HepG2 (cell line): ENCODE results near the gene SAPCD2. TPM values are rescaled to one million over a fixed set of nuclear protein-coding genes. Genes with fewer than 3 reads are reported as not detected.

Source experiments
- ATAD3A ChIP-seq: sonication (generic); formaldehyde crosslinking; IDR thresholded peaks from 2 replicates; pipeline ENCODE4 v1.4.0; 2020; ENCODE audit warnings: missing genetic modification reagents
- DNMT1 ChIP-seq: sonication (generic); formaldehyde crosslinking; IDR thresholded peaks from 2 replicates; pipeline ENCODE4 v1.5.1; 2020; ENCODE audit warnings: mild to moderate bottlenecking, missing genetic modification reagents
- HOXA3 ChIP-seq: sonication (generic); formaldehyde crosslinking; IDR thresholded peaks from 2 replicates; pipeline ENCODE4 v1.5.0; 2020; ENCODE audit warnings: missing genetic modification reagents
- HOXA5 ChIP-seq: sonication (generic); formaldehyde crosslinking; IDR thresholded peaks from 2 replicates; pipeline ENCODE4 v1.4.0; 2020; ENCODE audit warnings: missing genetic modification reagents
- KLF12 ChIP-seq: sonication (generic); formaldehyde crosslinking; IDR thresholded peaks from 2 replicates; pipeline ENCODE4 v1.4.0; 2020; ENCODE audit warnings: missing genetic modification reagents, borderline replicate concordance
- MXD1 ChIP-seq: sonication (generic); formaldehyde crosslinking; IDR thresholded peaks from 2 replicates; pipeline ENCODE4 v1.4.0; 2020; ENCODE audit warnings: mild to moderate bottlenecking, missing genetic modification reagents
- NR3C1 ChIP-seq: sonication (generic); formaldehyde crosslinking; IDR thresholded peaks from 2 replicates; pipeline ENCODE4 v1.4.0; 2020; ENCODE audit warnings: missing genetic modification reagents
- POLR2G ChIP-seq: fragments of 200-400 bp; formaldehyde crosslinking; IDR thresholded peaks from 2 replicates; pipeline ENCODE4 v1.6.1; 2018; ENCODE audit warnings: mild to moderate bottlenecking, low read depth, low read length, moderate library complexity
- RXRA ChIP-seq: sonication (generic); formaldehyde crosslinking; IDR thresholded peaks from 2 replicates; pipeline ENCODE4 v1.5.1; 2020; ENCODE audit warnings: missing genetic modification reagents
- RXRB ChIP-seq: IDR thresholded peaks from 2 replicates; pipeline ENCODE4 v1.6.1; 2016; ENCODE audit warnings: borderline replicate concordance, missing genetic modification reagents, missing compliant biosample characterization
- TAF1 ChIP-seq: sonication (generic); formaldehyde crosslinking; IDR thresholded peaks from 2 replicates; pipeline ENCODE4 v1.4.0; 2020; ENCODE audit warnings: missing genetic modification reagents
- ZBTB7B ChIP-seq: sonication (generic); formaldehyde crosslinking; IDR thresholded peaks from 2 replicates; pipeline ENCODE4 v1.4.0; 2020; ENCODE audit warnings: missing genetic modification reagents
- ZNF160 ChIP-seq: sonication (generic); formaldehyde crosslinking; IDR thresholded peaks from 2 replicates; pipeline ENCODE4 v1.8.0; 2022; ENCODE audit warnings: mild to moderate bottlenecking, inconsistent platforms, missing genetic modification reagents
- ZNF354B ChIP-seq: sonication (generic); formaldehyde crosslinking; IDR thresholded peaks from 2 replicates; pipeline ENCODE4 v1.8.0; 2022; ENCODE audit warnings: mild to moderate bottlenecking, missing genetic modification reagents
- ZNF451 ChIP-seq: sonication (generic); formaldehyde crosslinking; IDR thresholded peaks from 2 replicates; pipeline ENCODE4 v1.5.0; 2020; ENCODE audit warnings: mild to moderate bottlenecking, missing genetic modification reagents
- ZNF484 ChIP-seq: sonication (generic); formaldehyde crosslinking; IDR thresholded peaks from 2 replicates; pipeline ENCODE4 v1.5.1; 2020; ENCODE audit warnings: mild to moderate bottlenecking, low read depth, missing genetic modification reagents, borderline replicate concordance
- ZSCAN9 ChIP-seq: IDR thresholded peaks from 2 replicates; pipeline ENCODE4 v1.6.1; 2016; ENCODE audit warnings: borderline replicate concordance
- polyA plus RNA-seq, 8 experiments: library from polyadenylated mRNA; depleted of rRNA in 3 of 8; stranded (reverse) in 7 of 8; unstranded in 1 of 8; fragments of >200 nt; fragmentation: Illumina TruSeq in 4 of 8; extraction: Trizol in 4 of 8; gene quantifications; 2 replicates each; pipeline versions ENCODE4 v1.2.1 to v1.2.3, GENCODE V29; 2011 to 2016; ENCODE audit warnings: low read depth in 4 of 8, missing spikeins in 1 of 8, mixed read lengths in 1 of 8; ENCODE audit not compliant: insufficient read depth in 1 of 8
- total RNA-seq, 5 experiments: library from RNA; depleted of rRNA; stranded (reverse); fragments of >200 nt; fragmentation: Illumina TruSeq; extraction: Trizol; gene quantifications; 2 replicates each; pipeline ENCODE4 v1.2.3, GENCODE V29; 2016; ENCODE audit warnings: low read depth in 1 of 5
- TF ChIP-seq, protein P1 (sequence below): sonication (generic); formaldehyde crosslinking; IDR thresholded peaks from 2 replicates; pipeline ENCODE4 v1.5.0; 2020; ENCODE audit warnings: missing genetic modification reagents, mild to moderate bottlenecking, borderline replicate concordance
- TF ChIP-seq, protein P2 (sequence below): sonication (generic); formaldehyde crosslinking; IDR thresholded peaks from 2 replicates; pipeline ENCODE4 v1.4.0; 2020; ENCODE audit warnings: mild to moderate bottlenecking, missing genetic modification reagents
- TF ChIP-seq, protein P3 (sequence below): IDR thresholded peaks from 2 replicates; pipeline ENCODE4 v1.6.1; 2018; ENCODE audit warnings: missing genetic modification reagents
- TF ChIP-seq, protein P4 (sequence below): sonication (generic); formaldehyde crosslinking; conservative IDR thresholded peaks from 2 replicates; pipeline ENCODE4 v1.8.1; 2023; ENCODE audit warnings: missing genetic modification reagents
- TF ChIP-seq, protein P5 (sequence below): sonication (generic); formaldehyde crosslinking; IDR thresholded peaks from 2 replicates; pipeline ENCODE4 v1.8.1; 2023; ENCODE audit warnings: mild to moderate bottlenecking, missing genetic modification reagents

Gene SAPCD2
- total and polyA plus RNA-seq, 2 of the 13 experiments (the other 11 are each of a cell fraction or from before 2014, with no cell fraction given) = 21.9 to 42.8 TPM

GRCh38 chr9:137053944-137054931 is 16.1 kb downstream of the SAPCD2 start, which contains the start of gene ENTPD2 (continued):
- TF ChIP-seq, protein P1, sequence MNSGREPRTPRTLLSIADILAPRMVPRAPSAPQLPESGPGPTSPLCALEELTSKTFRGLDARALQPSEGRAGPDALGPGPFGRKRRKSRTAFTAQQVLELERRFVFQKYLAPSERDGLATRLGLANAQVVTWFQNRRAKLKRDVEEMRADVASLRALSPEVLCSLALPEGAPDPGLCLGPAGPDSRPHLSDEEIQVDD = no peak
- TF ChIP-seq ZBTB7B (CRISPR knock-in tag) = peak; percentile 38; the same call in 1 of the 2 replicates
- TF ChIP-seq, protein P2, sequence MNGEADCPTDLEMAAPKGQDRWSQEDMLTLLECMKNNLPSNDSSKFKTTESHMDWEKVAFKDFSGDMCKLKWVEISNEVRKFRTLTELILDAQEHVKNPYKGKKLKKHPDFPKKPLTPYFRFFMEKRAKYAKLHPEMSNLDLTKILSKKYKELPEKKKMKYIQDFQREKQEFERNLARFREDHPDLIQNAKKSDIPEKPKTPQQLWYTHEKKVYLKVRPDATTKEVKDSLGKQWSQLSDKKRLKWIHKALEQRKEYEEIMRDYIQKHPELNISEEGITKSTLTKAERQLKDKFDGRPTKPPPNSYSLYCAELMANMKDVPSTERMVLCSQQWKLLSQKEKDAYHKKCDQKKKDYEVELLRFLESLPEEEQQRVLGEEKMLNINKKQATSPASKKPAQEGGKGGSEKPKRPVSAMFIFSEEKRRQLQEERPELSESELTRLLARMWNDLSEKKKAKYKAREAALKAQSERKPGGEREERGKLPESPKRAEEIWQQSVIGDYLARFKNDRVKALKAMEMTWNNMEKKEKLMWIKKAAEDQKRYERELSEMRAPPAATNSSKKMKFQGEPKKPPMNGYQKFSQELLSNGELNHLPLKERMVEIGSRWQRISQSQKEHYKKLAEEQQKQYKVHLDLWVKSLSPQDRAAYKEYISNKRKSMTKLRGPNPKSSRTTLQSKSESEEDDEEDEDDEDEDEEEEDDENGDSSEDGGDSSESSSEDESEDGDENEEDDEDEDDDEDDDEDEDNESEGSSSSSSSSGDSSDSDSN = peak; percentile 63
- TF ChIP-seq HOXA5 = peak; percentile 85; the same call in 1 of the 2 replicates
- peak; percentile 82 for TF ChIP-seq POLR2G
- 0 out of 2 replicates have a peak, but pooled peaks have one; percentile 15 for TF ChIP-seq ATAD3A (CRISPR knock-in tag)
- 0 out of 2 replicates have a peak, but pooled peaks have one; percentile 6 for TF ChIP-seq ZNF484
- TF ChIP-seq RXRB (CRISPR knock-in tag) = 0 out of 2 replicates have a peak, but pooled peaks have one; percentile 17
- peak; percentile 36; the same call in 1 of the 2 replicates for TF ChIP-seq ZNF160 (CRISPR knock-in tag)
- TF ChIP-seq, protein P3, sequence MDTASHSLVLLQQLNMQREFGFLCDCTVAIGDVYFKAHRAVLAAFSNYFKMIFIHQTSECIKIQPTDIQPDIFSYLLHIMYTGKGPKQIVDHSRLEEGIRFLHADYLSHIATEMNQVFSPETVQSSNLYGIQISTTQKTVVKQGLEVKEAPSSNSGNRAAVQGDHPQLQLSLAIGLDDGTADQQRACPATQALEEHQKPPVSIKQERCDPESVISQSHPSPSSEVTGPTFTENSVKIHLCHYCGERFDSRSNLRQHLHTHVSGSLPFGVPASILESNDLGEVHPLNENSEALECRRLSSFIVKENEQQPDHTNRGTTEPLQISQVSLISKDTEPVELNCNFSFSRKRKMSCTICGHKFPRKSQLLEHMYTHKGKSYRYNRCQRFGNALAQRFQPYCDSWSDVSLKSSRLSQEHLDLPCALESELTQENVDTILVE = no peak
- TF ChIP-seq HOXA3 (CRISPR knock-in tag) = peak; percentile 61
- TF ChIP-seq TAF1 = peak; percentile 67
- TF ChIP-seq DNMT1 = peak; percentile 44; the same call in 1 of the 2 replicates
- no peak for TF ChIP-seq NR3C1
- no peak for TF ChIP-seq ZNF354B (CRISPR knock-in tag)
- peak; percentile 74; the same call in 1 of the 2 replicates for TF ChIP-seq ZNF451
- TF ChIP-seq, protein P4, sequence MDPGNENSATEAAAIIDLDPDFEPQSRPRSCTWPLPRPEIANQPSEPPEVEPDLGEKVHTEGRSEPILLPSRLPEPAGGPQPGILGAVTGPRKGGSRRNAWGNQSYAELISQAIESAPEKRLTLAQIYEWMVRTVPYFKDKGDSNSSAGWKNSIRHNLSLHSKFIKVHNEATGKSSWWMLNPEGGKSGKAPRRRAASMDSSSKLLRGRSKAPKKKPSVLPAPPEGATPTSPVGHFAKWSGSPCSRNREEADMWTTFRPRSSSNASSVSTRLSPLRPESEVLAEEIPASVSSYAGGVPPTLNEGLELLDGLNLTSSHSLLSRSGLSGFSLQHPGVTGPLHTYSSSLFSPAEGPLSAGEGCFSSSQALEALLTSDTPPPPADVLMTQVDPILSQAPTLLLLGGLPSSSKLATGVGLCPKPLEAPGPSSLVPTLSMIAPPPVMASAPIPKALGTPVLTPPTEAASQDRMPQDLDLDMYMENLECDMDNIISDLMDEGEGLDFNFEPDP (CRISPR knock-in tag) = peak; percentile 94; the same call in 1 of the 2 replicates
- TF ChIP-seq ZSCAN9 (CRISPR knock-in tag) = no peak
- TF ChIP-seq MXD1 (CRISPR knock-in tag) = no peak; the same call in 1 of the 2 replicates
- TF ChIP-seq, protein P5, sequence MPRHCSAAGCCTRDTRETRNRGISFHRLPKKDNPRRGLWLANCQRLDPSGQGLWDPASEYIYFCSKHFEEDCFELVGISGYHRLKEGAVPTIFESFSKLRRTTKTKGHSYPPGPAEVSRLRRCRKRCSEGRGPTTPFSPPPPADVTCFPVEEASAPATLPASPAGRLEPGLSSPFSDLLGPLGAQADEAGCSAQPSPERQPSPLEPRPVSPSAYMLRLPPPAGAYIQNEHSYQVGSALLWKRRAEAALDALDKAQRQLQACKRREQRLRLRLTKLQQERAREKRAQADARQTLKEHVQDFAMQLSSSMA (CRISPR knock-in tag) = peak; percentile 86
- peak; percentile 57; the same call in 1 of the 2 replicates for TF ChIP-seq RXRA (CRISPR knock-in tag)
- peak; percentile 68; the same call in 1 of the 2 replicates for TF ChIP-seq KLF12 (CRISPR knock-in tag)
